GM12878 (cell line): ENCODE data around the gene LCE2C. TPM values are rescaled to one million over a fixed set of nuclear protein-coding genes. Genes with fewer than 3 reads are reported as not detected.

ENCODE experiments used
- CHD4 ChIP-seq: fragments of 200-600 bp; sonication (generic); IDR thresholded peaks from 2 replicates; pipeline ENCODE4 v1.6.1; 2016; ENCODE audit warnings: mild to moderate bottlenecking
- EED ChIP-seq: sonication (generic); IDR thresholded peaks from 2 replicates; pipeline ENCODE4 v1.6.1; 2016; ENCODE audit warnings: antibody characterized with exemption, low read depth
- SMC3 ChIP-seq: IDR thresholded peaks from 2 replicates; pipeline ENCODE4 v1.6.1; 2011; ENCODE audit warnings: low read length, improper control_type of control experiment, borderline replicate concordance
- polyA plus RNA-seq, 11 experiments: library from polyadenylated mRNA; depleted of rRNA in 4 of 11; unstranded in 6 of 11; stranded (reverse) in 5 of 11; fragments of >200 nt; fragmentation: Nextera tagmentation in 4 of 11; fragmentation: Illumina TruSeq in 1 of 11; extraction: Ambion mirVana in 4 of 11; extraction: Trizol in 1 of 11; gene quantifications; 1 replicate in 1 of 11; 2 replicates in 10 of 11; pipeline versions ENCODE4 v1.2.1 to v1.2.3, GENCODE V29; 2011 to 2016; ENCODE audit warnings: inconsistent platforms in 2 of 11, missing spikeins in 2 of 11, low read depth in 1 of 11
- total RNA-seq, 4 experiments: library from RNA; depleted of rRNA in 3 of 4; stranded (reverse); fragments of >200 nt in 3 of 4; fragmentation: Illumina TruSeq in 1 of 4; extraction: Trizol in 1 of 4; gene quantifications; 2 replicates each; pipeline versions ENCODE4 v1.2.1 to v1.2.3, GENCODE V29; 2013 to 2021
- TF ChIP-seq, protein P1 (sequence below): fragments of 450-650 bp; IDR thresholded peaks from 2 replicates; pipeline ENCODE4 v1.6.1; 2017; ENCODE audit warnings: mild to moderate bottlenecking

LCE2C gene
- total and polyA plus RNA-seq, 10 of the 15 experiments (the other 5 are each of a cell fraction or from before 2014, with no cell fraction given), result not detected

- TF ChIP-seq, protein P1, sequence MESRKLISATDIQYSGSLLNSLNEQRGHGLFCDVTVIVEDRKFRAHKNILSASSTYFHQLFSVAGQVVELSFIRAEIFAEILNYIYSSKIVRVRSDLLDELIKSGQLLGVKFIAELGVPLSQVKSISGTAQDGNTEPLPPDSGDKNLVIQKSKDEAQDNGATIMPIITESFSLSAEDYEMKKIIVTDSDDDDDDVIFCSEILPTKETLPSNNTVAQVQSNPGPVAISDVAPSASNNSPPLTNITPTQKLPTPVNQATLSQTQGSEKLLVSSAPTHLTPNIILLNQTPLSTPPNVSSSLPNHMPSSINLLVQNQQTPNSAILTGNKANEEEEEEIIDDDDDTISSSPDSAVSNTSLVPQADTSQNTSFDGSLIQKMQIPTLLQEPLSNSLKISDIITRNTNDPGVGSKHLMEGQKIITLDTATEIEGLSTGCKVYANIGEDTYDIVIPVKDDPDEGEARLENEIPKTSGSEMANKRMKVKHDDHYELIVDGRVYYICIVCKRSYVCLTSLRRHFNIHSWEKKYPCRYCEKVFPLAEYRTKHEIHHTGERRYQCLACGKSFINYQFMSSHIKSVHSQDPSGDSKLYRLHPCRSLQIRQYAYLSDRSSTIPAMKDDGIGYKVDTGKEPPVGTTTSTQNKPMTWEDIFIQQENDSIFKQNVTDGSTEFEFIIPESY, result no peak
- TF ChIP-seq SMC3, result no peak
- no peak for TF ChIP-seq CHD4
- TF ChIP-seq EED, result no peak
Measured at GRCh38 chr1:152725261-152725660, 50.2 kb downstream of the LCE2C start (continued).

Other genes starting within 250 kb of the LCE2C start
Only the 7 nearest of the 22 such genes appear.
- not detected in 2 replicates for gene LCE3C, start 75.0 kb upstream of the LCE2C start, total RNA-seq (2014; rRNA removed)
- gene LCE3C, start 75.0 kb upstream of the LCE2C start, total RNA-seq (2014; rRNA removed; fragmentation: Illumina TruSeq; extraction: Trizol), result not detected in 2 replicates
- gene LCE3C, start 75.0 kb upstream of the LCE2C start, total RNA-seq (2021), result not detected in 2 replicates
- gene LCE3C, start 75.0 kb upstream of the LCE2C start, polyA plus RNA-seq (2011; rRNA removed), result not detected in 2 replicates
- not detected in 2 replicates for gene LCE3C, start 75.0 kb upstream of the LCE2C start, polyA plus RNA-seq (2014; fragmentation: Illumina TruSeq; extraction: Trizol)
- not detected for gene LCE3C, start 75.0 kb upstream of the LCE2C start, polyA plus RNA-seq (2014; fragmentation: Nextera tagmentation; extraction: Ambion mirVana)
- gene LCE3C, start 75.0 kb upstream of the LCE2C start, polyA plus RNA-seq (2014; rRNA removed), result not detected in 2 replicates
- not detected for gene LCE3C, start 75.0 kb upstream of the LCE2C start, polyA plus RNA-seq (2016; fragmentation: Nextera tagmentation; extraction: Ambion mirVana)
- gene LCE3B, start 61.5 kb upstream of the LCE2C start, total RNA-seq (2014; rRNA removed), result not detected in 2 replicates
- not detected in 2 replicates for gene LCE3B, start 61.5 kb upstream of the LCE2C start, total RNA-seq (2014; rRNA removed; fragmentation: Illumina TruSeq; extraction: Trizol)
- not detected in 2 replicates for gene LCE3B, start 61.5 kb upstream of the LCE2C start, total RNA-seq (2021)
- not detected in 2 replicates for gene LCE3B, start 61.5 kb upstream of the LCE2C start, polyA plus RNA-seq (2011; rRNA removed)
- gene LCE3B, start 61.5 kb upstream of the LCE2C start, polyA plus RNA-seq (2014; fragmentation: Illumina TruSeq; extraction: Trizol), result not detected in 2 replicates
- gene LCE3B, start 61.5 kb upstream of the LCE2C start, polyA plus RNA-seq (2014; fragmentation: Nextera tagmentation; extraction: Ambion mirVana), result not detected
- gene LCE3B, start 61.5 kb upstream of the LCE2C start, polyA plus RNA-seq (2014; rRNA removed), result not detected in 2 replicates
- not detected for gene LCE3B, start 61.5 kb upstream of the LCE2C start, polyA plus RNA-seq (2016; fragmentation: Nextera tagmentation; extraction: Ambion mirVana)
- not detected in 2 replicates for gene LCE3A, start 52.2 kb upstream of the LCE2C start, total RNA-seq (2014; rRNA removed)
- gene LCE3A, start 52.2 kb upstream of the LCE2C start, total RNA-seq (2014; rRNA removed; fragmentation: Illumina TruSeq; extraction: Trizol), result not detected in 2 replicates
- not detected in 2 replicates for gene LCE3A, start 52.2 kb upstream of the LCE2C start, total RNA-seq (2021)
- gene LCE3A, start 52.2 kb upstream of the LCE2C start, polyA plus RNA-seq (2011; rRNA removed), result not detected in 2 replicates
- not detected in 2 replicates for gene LCE3A, start 52.2 kb upstream of the LCE2C start, polyA plus RNA-seq (2014; fragmentation: Illumina TruSeq; extraction: Trizol)
- gene LCE3A, start 52.2 kb upstream of the LCE2C start, polyA plus RNA-seq (2014; fragmentation: Nextera tagmentation; extraction: Ambion mirVana), result not detected
- not detected in 2 replicates for gene LCE3A, start 52.2 kb upstream of the LCE2C start, polyA plus RNA-seq (2014; rRNA removed)
- not detected for gene LCE3A, start 52.2 kb upstream of the LCE2C start, polyA plus RNA-seq (2016; fragmentation: Nextera tagmentation; extraction: Ambion mirVana)
- not detected in 2 replicates for gene LCE2D, start 11.9 kb upstream of the LCE2C start, total RNA-seq (2014; rRNA removed)
- gene LCE2D, start 11.9 kb upstream of the LCE2C start, total RNA-seq (2014; rRNA removed; fragmentation: Illumina TruSeq; extraction: Trizol), result not detected in 2 replicates
- not detected in 2 replicates for gene LCE2D, start 11.9 kb upstream of the LCE2C start, total RNA-seq (2021)
- gene LCE2D, start 11.9 kb upstream of the LCE2C start, polyA plus RNA-seq (2011; rRNA removed), result not detected in 2 replicates
- gene LCE2D, start 11.9 kb upstream of the LCE2C start, polyA plus RNA-seq (2014; fragmentation: Illumina TruSeq; extraction: Trizol), result not detected in 2 replicates
- gene LCE2D, start 11.9 kb upstream of the LCE2C start, polyA plus RNA-seq (2014; fragmentation: Nextera tagmentation; extraction: Ambion mirVana), result not detected
- not detected in 2 replicates for gene LCE2D, start 11.9 kb upstream of the LCE2C start, polyA plus RNA-seq (2014; rRNA removed)
- gene LCE2D, start 11.9 kb upstream of the LCE2C start, polyA plus RNA-seq (2016; fragmentation: Nextera tagmentation; extraction: Ambion mirVana), result not detected
- gene LCE2B, start 10.8 kb downstream of the LCE2C start, total RNA-seq (2014; rRNA removed), result not detected in 2 replicates
- not detected in 2 replicates for gene LCE2B, start 10.8 kb downstream of the LCE2C start, total RNA-seq (2014; rRNA removed; fragmentation: Illumina TruSeq; extraction: Trizol)
- not detected in 2 replicates for gene LCE2B, start 10.8 kb downstream of the LCE2C start, total RNA-seq (2021)
- not detected in 2 replicates for gene LCE2B, start 10.8 kb downstream of the LCE2C start, polyA plus RNA-seq (2011; rRNA removed)
- gene LCE2B, start 10.8 kb downstream of the LCE2C start, polyA plus RNA-seq (2014; fragmentation: Illumina TruSeq; extraction: Trizol), result not detected in 2 replicates
- gene LCE2B, start 10.8 kb downstream of the LCE2C start, polyA plus RNA-seq (2014; fragmentation: Nextera tagmentation; extraction: Ambion mirVana), result not detected
- not detected in 2 replicates for gene LCE2B, start 10.8 kb downstream of the LCE2C start, polyA plus RNA-seq (2014; rRNA removed)
- not detected for gene LCE2B, start 10.8 kb downstream of the LCE2C start, polyA plus RNA-seq (2016; fragmentation: Nextera tagmentation; extraction: Ambion mirVana)
- not detected in 2 replicates for gene LCE2A, start 23.1 kb downstream of the LCE2C start, total RNA-seq (2014; rRNA removed)
- not detected in 2 replicates for gene LCE2A, start 23.1 kb downstream of the LCE2C start, total RNA-seq (2014; rRNA removed; fragmentation: Illumina TruSeq; extraction: Trizol)
- gene LCE2A, start 23.1 kb downstream of the LCE2C start, total RNA-seq (2021), result not detected in 2 replicates
- not detected in 2 replicates for gene LCE2A, start 23.1 kb downstream of the LCE2C start, polyA plus RNA-seq (2011; rRNA removed)
- gene LCE2A, start 23.1 kb downstream of the LCE2C start, polyA plus RNA-seq (2014; fragmentation: Illumina TruSeq; extraction: Trizol), result not detected in 2 replicates
- not detected for gene LCE2A, start 23.1 kb downstream of the LCE2C start, polyA plus RNA-seq (2014; fragmentation: Nextera tagmentation; extraction: Ambion mirVana)
- gene LCE2A, start 23.1 kb downstream of the LCE2C start, polyA plus RNA-seq (2014; rRNA removed), result not detected in 2 replicates
- gene LCE2A, start 23.1 kb downstream of the LCE2C start, polyA plus RNA-seq (2016; fragmentation: Nextera tagmentation; extraction: Ambion mirVana), result not detected
- gene LCE4A, start 32.9 kb downstream of the LCE2C start, total RNA-seq (2014; rRNA removed), result not detected in 2 replicates
- gene LCE4A, start 32.9 kb downstream of the LCE2C start, total RNA-seq (2014; rRNA removed; fragmentation: Illumina TruSeq; extraction: Trizol), result not detected in 2 replicates
- not detected in 2 replicates for gene LCE4A, start 32.9 kb downstream of the LCE2C start, total RNA-seq (2021)
- not detected in 2 replicates for gene LCE4A, start 32.9 kb downstream of the LCE2C start, polyA plus RNA-seq (2011; rRNA removed)
- gene LCE4A, start 32.9 kb downstream of the LCE2C start, polyA plus RNA-seq (2014; fragmentation: Illumina TruSeq; extraction: Trizol), result not detected in 2 replicates
- not detected for gene LCE4A, start 32.9 kb downstream of the LCE2C start, polyA plus RNA-seq (2014; fragmentation: Nextera tagmentation; extraction: Ambion mirVana)
- gene LCE4A, start 32.9 kb downstream of the LCE2C start, polyA plus RNA-seq (2014; rRNA removed), result not detected in 2 replicates
- not detected for gene LCE4A, start 32.9 kb downstream of the LCE2C start, polyA plus RNA-seq (2016; fragmentation: Nextera tagmentation; extraction: Ambion mirVana)